Measurements from ENCODE around the gene C1orf167.

Gene C1orf167

DNA sequence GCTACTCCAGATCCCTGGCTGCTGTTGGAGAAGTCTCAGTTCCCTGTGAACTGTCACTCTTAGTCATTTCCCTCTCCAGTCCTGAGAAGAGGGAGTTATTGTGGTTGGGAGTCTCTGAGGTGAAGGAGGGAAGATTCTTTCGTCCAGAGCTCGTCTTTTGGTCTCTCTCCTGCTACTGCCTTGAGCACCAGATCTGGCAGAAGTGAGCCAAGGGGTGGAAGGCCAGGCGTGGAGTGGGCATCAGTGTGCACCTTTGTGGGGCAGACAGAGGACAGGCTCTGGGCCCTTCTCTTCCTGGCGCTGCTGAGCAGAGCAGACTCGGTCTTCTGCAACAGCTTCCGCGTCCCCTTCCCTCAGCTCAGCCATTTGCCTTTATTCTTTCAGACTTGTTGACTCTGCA lies 63.1 kb downstream of the C1orf167 start:
- TF ChIP-seq, protein P1, sequence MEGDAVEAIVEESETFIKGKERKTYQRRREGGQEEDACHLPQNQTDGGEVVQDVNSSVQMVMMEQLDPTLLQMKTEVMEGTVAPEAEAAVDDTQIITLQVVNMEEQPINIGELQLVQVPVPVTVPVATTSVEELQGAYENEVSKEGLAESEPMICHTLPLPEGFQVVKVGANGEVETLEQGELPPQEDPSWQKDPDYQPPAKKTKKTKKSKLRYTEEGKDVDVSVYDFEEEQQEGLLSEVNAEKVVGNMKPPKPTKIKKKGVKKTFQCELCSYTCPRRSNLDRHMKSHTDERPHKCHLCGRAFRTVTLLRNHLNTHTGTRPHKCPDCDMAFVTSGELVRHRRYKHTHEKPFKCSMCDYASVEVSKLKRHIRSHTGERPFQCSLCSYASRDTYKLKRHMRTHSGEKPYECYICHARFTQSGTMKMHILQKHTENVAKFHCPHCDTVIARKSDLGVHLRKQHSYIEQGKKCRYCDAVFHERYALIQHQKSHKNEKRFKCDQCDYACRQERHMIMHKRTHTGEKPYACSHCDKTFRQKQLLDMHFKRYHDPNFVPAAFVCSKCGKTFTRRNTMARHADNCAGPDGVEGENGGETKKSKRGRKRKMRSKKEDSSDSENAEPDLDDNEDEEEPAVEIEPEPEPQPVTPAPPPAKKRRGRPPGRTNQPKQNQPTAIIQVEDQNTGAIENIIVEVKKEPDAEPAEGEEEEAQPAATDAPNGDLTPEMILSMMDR (IDR thresholded peaks at IDR 0.05; ENCODE audit: control extremely low read depth, extremely low read depth, low read depth, missing control alignments), result no peak
- ChIA-PET CTCF (interaction anchor here (1.5 to 2.7 kb wide), 3 partner anchors 11 to 16 kb away, joined by 4 to 12 read pairs (median 5); no protein-coding TSS in a partner anchor), POLR2A (interaction anchor here (0.6 kb wide), 1 partner anchor 1999 kb away, joined by 4 read pairs; no protein-coding TSS in a partner anchor)
- DNase-seq (ENCODE audit: extremely low spot score), result no peak

DNA sequence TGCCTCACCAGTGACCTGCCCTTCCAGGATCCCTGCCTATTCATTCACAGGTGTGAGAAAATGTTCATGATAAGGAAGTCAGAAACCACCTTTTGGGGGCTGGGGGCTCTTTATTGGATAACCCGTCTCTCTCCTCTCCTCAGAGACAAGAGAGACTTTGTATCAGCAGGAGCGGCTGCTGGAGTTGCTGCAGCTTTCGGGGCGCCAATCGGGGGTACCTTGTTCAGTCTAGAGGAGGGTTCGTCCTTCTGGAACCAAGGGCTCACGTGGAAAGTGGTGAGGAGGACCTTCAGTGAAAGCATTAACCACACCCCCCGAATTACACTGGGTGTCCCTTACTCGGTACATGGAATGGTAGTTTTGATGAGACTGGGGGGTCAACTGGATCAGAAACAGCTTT lies 65.0 kb downstream of the C1orf167 start:
- ChIA-PET CTCF (no interaction called here), POLR2A (no interaction called here)
- DNase-seq (ENCODE audit: extremely low spot score), result no peak
- TF ChIP-seq, protein P1 (IDR thresholded peaks at IDR 0.05; ENCODE audit: control extremely low read depth, extremely low read depth, low read depth, missing control alignments), result no peak

DNA sequence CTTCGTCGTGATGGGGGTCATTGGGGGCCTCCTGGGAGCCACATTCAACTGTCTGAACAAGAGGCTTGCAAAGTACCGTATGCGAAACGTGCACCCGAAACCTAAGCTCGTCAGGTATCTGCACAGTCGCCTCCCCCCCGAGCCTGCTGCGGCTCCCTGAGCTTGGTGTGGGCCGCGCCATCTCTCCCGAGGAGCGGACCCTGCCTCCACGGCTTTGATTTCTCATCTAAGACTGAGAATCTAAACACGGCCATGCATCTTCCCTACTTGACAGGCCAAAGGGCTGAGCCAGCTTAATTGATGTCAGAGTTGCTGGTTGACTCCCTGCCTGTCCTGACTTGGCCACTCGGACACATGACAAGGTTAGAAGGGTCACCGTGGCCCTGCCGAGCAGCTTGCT lies 66.5 kb downstream of the C1orf167 start:
- DNase-seq (ENCODE audit: extremely low spot score), result no peak
- CTCF ChIA-PET, result interaction anchor here (1.1 kb wide), 1 partner anchor 65 kb away, joined by 3 read pairs; no protein-coding TSS in a partner anchor
- POLR2A ChIA-PET, result interaction anchor here (1.3 kb wide), 1 partner anchor 79 kb away, joined by 3 read pairs; no protein-coding TSS in a partner anchor
- TF ChIP-seq, protein P1 (IDR thresholded peaks at IDR 0.05; ENCODE audit: control extremely low read depth, extremely low read depth, low read depth, missing control alignments), result no peak

DNA sequence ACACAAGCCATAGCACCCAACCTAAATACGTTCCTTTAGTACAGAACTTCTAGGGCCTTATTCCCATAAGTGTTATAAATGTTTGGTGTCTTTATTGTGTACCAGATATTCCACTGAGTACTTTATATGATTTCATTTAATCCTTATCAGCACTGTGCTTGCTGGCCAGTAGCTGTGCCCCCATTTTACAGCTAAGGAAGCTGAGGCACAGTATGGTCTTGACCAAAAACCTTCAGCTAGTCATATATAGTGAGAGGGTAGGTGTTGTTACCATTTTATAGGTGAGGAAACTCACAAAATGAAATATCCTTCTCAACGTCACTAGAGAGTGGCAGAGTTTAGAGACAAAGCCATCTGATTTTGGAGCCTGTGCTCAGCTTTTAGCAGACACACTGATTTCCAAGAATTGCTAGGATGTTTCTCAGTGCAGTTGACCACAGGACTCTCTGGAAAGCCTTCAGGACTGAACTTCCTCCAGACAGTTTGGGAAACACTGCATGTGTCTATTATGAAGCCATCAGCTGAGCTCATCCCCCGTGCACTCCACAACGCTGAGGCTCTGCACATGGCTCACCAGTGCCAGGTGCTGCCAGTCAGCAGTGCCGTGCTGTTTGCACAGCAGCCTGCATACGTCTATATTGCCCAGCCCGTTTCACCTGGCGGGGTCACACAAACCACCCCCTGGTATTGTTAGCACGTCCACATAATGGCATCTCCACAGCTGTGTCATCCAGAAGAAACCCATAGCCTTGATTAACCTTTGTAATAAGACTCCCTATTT lies 70.1 kb downstream of the C1orf167 start:
- ChIA-PET CTCF (interaction anchor here (1.5 to 1.6 kb wide), 3 partner anchors 38 to 135 kb away, joined by 3 to 9 read pairs (median 5); no protein-coding TSS in a partner anchor), POLR2A (no interaction called here)
- TF ChIP-seq, protein P1 (IDR thresholded peaks at IDR 0.05; ENCODE audit: control extremely low read depth, extremely low read depth, low read depth, missing control alignments), result no peak
- no peak for DNase-seq (ENCODE audit: extremely low spot score)

DNA sequence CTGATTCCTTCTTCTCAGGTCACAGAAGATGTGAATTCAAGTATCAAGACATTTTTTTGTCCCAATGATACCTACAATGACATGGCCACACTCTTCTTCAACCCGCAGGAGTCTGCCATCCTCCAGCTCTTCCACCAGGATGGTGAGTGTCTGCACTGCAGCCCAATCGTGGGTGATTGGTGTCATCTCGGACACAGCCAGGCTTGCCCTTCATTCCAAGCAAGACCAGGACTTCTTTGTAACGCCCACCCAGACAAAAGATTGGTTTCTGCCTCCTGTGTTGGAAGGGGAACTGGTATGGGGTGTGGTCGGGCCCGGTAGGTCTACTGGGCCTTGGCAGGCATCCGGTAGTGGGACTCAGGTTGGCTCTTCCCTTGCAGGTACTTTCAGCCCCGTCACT lies 71.5 kb downstream of the C1orf167 start:
- CTCF ChIA-PET, result interaction anchor here (1.3 kb wide), 1 partner anchor 74 kb away, joined by 3 read pairs; no protein-coding TSS in a partner anchor
- POLR2A ChIA-PET, result no interaction called here

DNA sequence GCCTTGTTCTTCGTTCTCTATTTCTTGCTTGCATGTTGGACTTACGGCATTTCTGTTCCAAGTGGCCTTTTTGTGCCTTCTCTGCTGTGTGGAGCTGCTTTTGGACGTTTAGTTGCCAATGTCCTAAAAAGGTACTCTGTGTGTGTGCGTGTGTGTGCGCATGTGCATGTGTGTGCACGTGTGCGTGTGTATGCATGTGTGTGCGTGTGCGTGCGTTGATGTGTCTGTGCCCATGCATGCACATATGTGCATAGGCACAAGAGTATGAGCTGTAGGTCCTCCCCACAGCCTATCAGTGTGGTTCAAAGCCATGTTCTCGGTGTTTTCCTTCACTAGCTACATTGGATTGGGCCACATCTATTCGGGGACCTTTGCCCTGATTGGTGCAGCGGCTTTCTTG lies 71.9 kb downstream of the C1orf167 start:
- ChIA-PET CTCF (interaction anchor here (1.3 kb wide), 1 partner anchor 74 kb away, joined by 3 read pairs; no protein-coding TSS in a partner anchor), POLR2A (no interaction called here)
- TF ChIP-seq, protein P1 (IDR thresholded peaks at IDR 0.05; ENCODE audit: control extremely low read depth, extremely low read depth, low read depth, missing control alignments), result no peak
- no peak for DNase-seq (ENCODE audit: extremely low spot score)

More for the DNA sequence above, 71.5 kb downstream of the C1orf167 start:
- TF ChIP-seq, protein P1 (IDR thresholded peaks at IDR 0.05; ENCODE audit: control extremely low read depth, extremely low read depth, low read depth, missing control alignments), result no peak
- no peak for DNase-seq (ENCODE audit: extremely low spot score)

All from GM10248 (cell line).